Stimulated activated CD8-positive, alpha-beta memory T cell treated with anti-CD3 and anti-CD28 coated beads, Interleukin-7, amount 100 ng/mL, for 4 hours (primary cell): ENCODE measurements around the gene CTNNA2.

Source experiments
- DNase-seq, 2 donors: peaks; one replicate each; pipeline ENCODE4 v3.0.0-alpha.2; 2020; ENCODE audit warnings: low read depth in 2 of 2

Gene CTNNA2

DNA sequence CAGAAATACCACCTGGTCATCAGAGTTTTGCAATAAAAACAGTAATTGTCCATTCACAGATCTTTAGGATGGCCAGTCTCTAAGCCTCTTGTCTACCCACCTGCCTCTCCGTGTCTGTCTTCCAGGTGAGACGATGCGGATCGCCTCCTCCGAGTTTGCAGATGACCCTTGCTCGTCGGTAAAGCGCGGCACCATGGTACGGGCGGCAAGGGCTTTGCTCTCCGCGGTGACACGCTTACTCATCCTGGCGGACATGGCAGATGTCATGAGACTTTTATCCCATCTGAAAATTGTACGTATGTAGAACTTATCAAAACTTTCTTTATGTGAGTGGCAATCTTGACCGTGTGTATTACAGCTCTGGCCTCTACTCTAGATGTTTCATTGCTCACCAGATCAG is 345.0 kb downstream of the CTNNA2 start:
- DNase-seq, result no peak

DNA sequence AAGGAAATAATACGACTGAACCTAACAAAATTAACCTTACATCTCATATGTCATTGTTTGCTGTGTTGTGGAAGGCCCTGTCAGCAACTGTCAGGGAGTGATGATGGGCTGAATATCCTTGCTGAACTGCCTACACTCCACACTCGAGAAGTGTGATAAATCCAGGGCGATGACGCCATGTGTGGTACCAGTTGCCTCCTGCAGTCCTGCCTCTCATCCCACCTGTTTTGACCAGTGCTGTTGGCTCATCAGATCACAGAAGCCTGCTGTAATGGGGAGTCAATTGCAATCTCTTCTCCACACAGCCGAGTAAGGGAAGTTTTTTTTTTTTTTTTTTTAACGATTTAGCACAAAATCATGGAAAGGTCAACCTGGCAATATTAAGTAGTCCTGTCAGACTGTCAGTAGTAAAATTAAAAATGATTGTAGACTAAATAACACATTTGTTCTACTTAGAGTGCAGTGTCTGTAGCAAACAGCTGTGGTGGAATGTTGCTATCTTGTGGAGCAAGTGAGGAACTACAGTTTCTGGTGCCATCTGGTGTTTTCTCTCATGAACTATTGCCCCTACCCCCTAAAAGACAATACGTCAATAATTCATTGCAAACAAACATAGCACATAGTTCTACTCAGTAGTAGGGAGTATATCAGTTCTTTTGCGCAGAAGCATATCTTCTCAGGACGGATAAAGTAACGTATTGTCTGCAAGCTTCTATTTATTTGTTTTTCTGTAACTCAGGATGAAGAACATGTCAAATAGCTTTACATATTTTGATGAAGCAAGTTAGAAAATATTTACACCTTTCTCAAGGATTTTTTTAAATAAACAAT is 347.6 kb downstream of the CTNNA2 start:
- DNase-seq, result no peak

DNA sequence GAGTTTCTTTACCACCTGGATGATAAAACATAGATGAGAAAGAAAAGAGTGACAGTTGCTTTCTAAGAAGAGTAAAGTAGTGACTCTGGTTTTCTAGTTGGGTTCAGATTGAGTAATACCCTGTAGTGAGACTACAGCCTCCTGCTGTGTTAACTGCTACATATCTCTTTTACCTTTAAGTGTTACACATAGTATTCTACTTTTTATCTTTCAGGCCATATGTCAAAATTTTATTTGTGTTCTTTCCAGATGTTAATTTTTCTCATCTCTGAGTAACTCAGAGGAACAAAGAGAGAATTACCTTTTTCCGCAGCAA is 348.2 kb downstream of the CTNNA2 start:
- DNase-seq, result no peak

DNA sequence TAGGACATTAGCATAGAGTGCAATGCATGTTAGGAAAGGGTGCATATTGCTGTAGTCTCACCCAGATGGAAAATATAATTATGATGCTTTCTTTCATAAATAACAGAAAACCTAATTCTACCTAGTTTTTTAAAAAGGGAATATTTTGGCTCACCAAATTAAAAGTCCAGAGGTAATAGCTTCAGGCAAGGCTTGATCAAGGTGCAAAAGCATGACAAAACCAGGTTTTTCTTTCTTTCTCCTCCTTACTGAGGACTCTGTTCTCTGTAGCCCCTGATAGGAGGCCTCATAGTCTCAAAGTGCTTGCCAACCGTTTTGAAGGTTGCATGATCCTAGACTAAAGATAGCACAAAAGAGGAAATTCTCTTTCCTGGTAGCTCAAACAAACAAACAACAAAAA is 349.9 kb downstream of the CTNNA2 start:
- no peak for DNase-seq

DNA sequence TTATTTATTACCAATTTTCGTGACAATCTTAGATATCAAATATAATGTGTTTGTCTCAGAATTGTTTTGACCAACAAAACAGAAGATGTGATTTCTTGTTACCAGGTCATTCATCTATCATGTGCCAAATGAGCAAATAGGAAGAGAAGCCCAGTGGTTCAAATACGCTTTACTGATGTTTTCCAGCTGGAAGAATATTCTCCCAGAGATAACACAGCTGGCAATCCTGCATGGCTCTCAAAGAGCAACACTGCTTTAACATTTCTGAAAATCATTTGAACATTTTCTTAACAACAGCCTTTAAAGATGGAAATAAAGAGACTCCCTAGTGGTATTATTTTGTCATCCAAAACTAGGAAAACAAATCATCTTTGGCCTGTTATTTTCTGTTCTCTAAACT is 359.8 kb downstream of the CTNNA2 start:
- no peak for DNase-seq

DNA sequence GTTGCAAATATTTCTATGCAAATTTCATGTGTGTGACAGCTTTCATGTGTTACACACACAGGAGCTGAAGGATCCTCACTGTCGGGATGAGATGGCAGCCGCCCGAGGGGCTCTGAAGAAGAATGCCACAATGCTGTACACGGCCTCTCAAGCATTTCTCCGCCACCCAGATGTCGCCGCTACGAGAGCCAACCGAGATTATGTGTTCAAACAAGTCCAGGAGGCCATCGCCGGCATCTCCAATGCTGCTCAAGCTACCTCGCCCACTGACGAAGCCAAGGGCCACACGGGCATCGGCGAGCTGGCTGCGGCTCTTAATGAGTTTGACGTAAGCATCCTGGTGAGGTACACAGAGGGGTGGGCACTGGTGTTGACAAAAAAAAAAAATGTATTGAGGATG is 361.2 kb downstream of the CTNNA2 start:
- DNase-seq, result no peak

DNA sequence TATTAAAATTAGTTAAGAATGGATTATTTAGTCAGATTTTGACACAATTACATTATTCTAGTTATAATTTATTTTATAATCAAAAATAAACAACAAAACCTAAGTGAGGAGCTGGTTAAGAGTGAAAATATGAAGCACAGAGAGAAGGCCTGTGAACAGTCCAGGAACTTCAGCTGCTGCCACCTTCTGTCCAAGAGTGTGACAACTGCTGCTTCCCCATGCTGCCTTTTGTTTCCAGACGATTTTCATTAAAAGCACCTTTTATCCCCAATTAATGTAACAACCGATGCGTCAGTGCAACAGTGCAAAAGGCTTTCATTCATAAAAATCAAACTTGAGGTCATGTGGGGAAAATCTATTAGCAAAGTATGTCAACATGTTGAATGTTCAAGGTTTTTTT is 363.6 kb downstream of the CTNNA2 start:
- no peak for DNase-seq

DNA sequence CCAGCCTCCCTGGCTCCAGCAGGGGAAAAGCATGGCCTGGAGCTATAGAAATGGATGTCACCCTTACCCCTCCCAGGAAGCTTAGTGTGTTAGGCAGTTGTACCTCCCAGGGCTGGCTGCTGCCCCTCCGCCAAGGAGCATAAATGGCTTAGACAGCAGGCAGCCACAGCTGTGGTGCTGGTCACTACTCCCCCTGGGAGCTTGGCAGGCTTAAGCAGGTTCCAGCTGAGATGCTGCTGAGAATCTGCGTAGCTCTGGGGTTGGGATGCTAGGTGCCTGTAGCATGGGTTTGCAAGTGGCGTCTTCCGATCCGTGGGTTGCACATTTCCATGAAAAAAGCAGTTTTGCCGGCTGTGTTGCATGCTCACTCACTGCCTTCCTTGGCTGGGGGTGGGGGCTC is 369.7 kb downstream of the CTNNA2 start:
- no peak for DNase-seq

DNA sequence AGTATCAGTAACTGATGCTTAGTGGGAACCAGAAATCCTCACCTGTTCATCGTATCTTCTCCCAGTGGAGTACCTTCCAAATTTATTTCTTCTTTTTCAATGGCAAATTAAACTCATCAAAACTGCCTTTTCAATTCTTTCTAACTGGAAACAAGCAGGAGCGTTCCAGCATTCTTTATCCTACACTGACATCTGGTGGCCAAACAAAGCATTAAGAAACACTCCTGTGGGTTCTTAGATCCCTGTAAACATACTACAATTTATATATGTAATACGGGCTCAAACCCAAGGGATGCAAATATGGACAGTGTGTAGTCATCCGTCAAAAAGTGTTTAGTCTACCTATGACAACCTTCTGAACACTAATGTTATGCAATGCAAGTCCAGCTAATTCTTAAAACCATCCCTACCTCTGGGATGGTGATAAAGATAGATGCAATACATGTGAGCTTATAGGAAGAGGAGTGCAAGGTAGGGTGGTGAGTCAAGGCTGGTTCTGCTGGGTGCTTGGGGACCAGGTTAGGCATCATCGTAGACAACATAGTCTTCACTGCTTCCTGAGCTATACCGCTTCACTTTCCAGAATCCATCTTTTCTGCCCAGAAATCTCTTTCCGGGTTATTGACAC is 375.0 kb downstream of the CTNNA2 start:
- DNase-seq, result no peak

DNA sequence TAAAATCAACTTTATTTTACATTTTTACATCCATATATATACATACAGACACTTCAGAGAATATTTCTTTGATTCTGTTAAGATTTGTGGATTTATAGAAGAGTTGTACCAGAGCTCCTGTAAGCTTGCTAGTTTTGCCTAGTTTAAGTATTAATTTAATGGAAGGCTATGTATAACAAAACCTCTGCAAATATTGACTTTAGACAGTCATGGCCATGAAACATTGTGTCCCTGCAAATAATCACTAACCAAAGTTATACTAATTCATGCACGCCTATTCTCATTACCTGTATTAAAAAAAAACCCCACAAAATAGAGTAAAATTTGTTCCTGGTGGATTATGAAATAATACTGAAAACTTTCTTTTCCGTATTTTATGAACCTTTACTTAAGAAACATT is 379.3 kb downstream of the CTNNA2 start:
- DNase-seq, result no peak

DNA sequence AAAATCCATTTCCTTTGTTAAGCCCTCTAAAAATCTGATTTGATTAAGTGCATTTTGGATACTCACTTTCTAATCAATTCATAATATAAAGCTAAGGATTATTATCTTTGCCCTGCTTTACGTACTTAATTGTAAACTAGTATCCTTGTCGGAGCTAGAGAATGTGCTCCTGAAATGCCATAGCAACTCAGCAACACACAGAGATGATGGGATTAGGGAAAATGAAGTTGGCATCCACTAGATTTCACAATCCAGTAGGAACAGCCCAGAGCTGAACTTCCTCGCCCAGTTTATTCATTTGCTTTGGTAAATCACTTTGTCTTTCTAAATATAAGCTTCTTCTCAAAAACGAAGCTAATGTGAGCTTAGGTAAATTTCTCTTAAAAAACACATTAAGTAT is 386.3 kb downstream of the CTNNA2 start:
- no peak for DNase-seq

DNA sequence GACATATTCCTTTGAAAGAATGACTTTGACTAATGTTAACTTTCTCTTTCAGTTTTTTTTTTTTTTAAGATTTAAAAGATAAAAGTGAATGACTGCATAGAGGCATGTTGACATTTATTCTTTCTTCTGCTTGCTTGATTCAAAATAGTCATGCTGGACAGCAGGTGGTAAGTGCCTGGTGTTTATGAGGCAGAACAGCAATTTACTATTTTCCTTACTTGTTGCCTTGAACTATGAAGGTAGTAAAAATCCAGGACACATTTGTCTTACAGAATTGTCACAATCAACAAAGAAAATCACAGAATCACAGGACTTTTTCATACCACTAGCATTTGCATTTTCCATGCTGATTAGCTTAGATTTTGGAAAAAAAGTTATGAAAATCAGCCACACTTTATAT is 388.3 kb downstream of the CTNNA2 start:
- DNase-seq, result no peak

DNA sequence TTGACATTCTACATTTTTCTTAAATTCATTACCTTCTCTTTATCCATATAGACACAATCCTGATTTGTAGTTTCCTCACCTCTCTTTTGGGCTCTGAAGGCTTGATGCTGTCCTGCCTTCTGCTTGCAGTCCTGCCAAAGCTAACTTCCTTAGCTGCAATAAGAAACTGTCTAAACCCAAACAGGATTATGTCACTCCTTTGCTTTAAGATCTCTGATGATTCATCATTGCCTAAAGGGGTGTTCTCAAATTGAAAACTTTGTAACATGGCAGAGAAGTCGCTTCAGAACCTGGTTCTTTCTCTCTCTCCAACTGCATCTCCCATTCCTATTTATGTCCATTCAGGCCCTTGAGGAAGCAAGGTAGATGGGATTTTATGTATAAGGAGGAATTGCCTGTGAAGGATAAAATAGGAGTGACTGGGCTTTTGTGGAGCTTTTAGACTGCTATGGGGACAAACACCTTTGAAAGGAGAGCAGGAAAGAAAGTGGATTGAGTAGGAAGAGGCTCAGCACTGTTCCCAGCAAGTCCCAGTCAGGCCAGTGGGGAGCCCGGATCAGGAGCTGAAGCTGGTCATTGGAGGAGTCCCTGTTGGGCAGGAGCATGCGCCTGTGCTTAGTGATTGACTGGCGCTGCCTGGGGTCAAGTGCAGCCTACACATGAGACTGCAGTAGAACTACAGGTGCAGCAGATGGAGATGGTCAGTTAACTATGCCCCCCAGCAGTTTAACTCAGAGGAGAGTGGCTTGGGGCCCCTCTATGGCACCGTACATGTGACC is 390.6 kb downstream of the CTNNA2 start:
- DNase-seq, result no peak

DNA sequence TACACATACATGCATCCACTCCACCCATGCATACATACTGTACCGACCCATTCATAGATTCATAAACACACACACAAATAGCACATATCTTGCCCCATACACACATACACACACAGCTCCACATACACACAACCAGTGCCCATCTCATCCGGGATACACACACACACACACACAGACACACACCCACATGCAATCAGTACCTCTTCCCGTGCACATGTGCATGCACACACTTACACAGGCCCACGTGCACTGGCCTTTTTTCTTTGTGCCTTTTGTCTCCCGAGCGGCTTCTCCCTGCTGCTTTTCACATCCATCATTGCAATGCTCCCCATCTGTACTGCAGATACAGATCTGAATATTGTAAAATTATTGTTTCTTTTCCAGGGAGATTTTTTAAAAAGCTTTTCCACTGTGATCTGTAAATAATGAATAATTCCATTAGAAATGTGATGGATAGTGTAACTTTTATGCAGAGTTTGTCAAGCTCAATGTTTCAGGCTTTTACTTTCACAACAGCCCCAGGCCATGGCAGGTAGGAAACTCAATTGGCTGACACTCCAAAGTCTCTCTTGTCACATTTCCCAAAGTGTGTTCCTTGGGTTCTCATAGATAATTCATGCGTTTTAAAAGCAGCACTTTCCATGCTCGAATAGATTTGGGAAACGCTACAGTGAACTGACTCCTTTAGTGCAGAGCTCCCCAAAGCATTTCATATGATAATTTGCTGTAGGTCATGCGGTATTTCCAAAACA is 393.5 kb downstream of the CTNNA2 start:
- DNase-seq, result no peak

DNA sequence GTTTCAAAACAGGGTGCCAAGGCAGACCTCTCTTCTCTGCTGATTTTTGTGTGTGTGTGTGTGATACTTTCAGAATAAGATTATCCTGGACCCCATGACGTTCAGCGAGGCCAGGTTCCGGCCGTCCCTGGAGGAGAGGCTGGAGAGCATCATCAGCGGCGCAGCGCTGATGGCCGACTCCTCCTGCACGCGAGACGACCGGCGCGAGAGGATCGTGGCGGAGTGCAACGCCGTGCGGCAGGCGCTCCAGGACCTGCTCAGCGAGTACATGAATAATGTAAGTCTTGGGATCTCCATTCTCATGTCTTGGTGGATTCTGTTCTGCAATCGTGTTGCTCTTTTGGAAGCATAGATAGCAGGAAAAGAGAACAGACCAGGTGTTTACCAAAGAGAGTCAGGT is 396.7 kb downstream of the CTNNA2 start:
- DNase-seq, result no peak

DNA sequence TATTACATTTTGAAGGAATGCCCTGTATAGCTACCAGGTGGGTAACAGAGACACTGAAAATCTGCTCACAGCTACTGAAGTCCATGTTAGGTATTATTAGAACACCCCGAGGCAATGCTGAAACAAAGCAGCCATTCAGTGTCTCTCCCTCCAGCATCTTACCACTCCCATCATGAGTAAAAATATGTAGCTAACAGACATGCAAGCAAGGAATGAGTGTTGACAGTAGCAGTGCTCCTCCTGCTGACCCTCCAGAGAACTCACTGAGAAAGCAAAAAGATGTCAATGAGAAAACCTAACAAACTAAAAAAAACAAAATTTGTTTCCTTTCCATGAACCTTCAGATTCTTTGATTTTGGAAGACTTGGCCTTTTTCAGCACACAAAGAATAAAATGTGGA is 397.8 kb downstream of the CTNNA2 start:
- DNase-seq, result no peak

DNA sequence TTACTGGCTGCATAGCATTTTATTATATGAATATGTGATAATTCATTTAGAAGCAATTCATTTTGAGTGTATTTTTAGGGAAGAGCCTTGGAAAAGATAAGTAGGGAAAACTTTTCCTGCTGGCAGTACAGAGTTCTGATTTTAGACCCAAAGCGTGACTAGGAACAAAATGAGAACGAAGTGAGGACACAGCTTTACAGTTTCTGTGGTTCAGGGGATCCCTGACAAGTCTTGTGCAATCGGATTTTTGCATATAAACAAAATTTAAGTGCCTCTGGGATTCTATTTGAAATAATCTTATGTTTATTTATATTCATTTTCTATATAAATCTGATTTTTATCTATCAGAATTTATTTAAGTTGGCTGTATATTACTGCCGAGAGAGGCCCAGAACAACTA is 402.6 kb downstream of the CTNNA2 start:
- no peak for DNase-seq

DNA sequence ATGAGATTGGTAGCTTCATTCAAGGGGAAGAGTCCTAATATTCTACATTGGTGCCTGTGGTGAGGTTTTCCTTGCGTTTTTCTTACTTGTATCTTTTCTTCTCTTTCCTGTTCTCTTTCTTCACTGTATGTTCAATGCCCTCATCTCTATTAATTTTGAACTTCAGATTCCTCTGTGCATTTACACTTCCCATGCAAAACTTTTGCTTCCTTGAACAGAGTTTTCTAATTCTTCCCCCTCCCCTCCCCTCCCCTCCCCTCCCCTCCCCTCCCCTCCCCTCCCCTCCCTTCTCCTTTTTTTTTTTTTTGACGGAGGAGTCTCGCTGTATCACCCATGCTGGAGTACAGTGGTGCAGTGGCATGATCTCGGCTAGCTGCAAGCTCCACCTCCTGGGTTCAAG is 403.4 kb downstream of the CTNNA2 start:
- no peak for DNase-seq

DNA sequence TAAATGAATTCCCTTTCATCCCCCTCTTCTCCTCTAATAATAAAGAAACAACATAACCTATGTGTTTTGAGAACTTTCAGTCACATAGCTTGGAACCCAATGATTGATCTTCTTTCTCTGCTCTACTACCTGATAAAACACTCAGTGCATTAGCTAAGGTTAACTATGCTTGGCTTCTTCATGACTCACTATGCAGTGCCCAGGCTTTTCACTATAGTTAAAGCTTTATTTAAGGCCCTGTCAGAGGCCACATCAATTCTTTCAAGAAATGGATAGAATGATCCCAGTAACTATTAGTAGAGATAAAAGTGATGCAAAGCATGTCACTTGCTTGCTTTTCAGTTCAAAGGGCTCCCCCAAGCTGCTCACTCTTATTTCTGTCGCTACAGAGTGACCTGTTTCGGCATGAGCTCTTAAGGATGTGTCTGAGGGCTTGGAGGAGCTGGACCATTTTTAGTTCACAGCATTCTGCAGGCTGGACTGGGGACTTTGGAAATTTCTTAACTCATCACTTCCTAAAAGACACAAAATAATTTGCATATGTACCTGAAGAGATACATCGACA is 407.7 kb downstream of the CTNNA2 start:
- DNase-seq, result no peak

DNA sequence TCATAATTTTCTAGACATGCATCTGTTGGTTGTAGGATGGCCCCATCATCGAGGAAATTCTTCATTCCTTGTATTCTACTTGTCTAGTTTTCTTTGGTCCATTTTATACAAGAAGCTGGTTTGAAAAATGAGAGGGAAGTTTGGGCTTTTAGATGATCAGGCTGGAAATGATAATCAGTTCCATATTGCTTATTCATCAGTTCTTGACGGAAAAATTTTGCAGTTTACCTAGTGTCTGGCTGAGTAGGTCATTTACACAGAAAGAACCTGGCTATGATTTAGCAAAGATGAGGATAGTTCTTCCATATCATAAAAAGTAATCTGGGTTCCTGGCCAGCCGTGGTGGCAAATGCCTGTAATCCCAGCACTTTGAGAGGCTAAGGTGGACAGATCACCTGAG is 416.8 kb downstream of the CTNNA2 start:
- no peak for DNase-seq

DNA sequence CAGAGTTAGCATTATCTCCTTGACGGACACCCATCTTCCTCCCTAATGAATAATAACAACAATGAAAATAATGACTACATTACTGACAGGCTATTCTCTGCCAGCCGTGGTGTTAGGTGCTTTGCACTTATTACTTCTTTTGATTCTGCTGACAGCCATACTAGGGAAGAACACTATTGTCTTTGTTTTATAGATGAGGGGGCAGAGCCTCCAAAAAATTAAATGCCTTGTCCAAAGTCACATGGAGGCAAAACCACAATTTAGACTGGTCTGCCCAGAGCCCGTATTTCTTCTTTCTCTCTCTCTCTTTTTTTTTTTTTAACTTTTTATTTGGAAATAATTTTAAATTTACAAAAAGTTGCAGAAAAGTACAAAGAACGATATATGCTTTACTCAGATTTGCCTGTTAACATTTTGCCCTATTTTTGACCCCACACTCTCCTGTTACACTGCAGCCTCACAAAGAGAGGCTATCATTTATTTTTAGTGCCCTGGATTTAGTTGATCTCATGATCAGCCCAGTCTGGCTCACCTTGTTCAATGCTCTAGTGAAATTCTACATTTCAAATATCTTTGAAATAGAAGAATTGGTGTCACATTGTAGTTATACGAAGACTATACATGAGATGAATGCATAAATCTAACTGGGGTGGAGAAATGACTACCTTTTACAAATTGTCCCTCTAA is 422.3 kb downstream of the CTNNA2 start:
- no peak for DNase-seq
